PC-3 (cell line): ENCODE data around the gene KCP. TPM values are rescaled to one million over a fixed set of nuclear protein-coding genes. Genes with fewer than 3 reads are reported as not detected.

Experiments used
- ATAC-seq: fragments of 200-7000 bp; cut with Tn5 transposase; 2 replicates; pipeline ENCODE4 v1.9.1; 2020; ENCODE audit warnings: mild to moderate bottlenecking, moderate library complexity
- BruUV-seq: library from RNA; stranded (reverse); fragments of 400-500 nt; replicated peaks from 2 replicates; lab custom pipeline; 2021; lab: Mats Ljungman, UMichigan
- CTCF ChIA-PET: fragments of 300-600 bp; sonication (Branson Sonifier 250); formaldehyde crosslinking; loops from one replicate; lab custom pipeline; 2022; ENCODE audit warnings: antibody characterized with exemption; lab: Charles Lee
- POLR2A ChIA-PET: fragments of 300-600 bp; sonication (Branson Sonifier 250); formaldehyde crosslinking; loops from one replicate; lab custom pipeline; 2022; ENCODE audit warnings: antibody characterized with exemption; ENCODE audit not compliant: unreplicated experiment; lab: Charles Lee
- DNase-seq: peaks from one replicate; pipeline ENCODE4 v3.0.0-alpha.2; 2015
- H2AFZ ChIP-seq: fragments of 300-600 bp; sonication (generic); 2 replicates; pipeline ENCODE4 v1.6.0; 2016; ENCODE audit warnings: antibody characterized with exemption, low read length
- H3F3A ChIP-seq: fragments of 300-600 bp; sonication (generic); one replicate; pipeline ENCODE4 v1.6.0; 2017; ENCODE audit warnings: antibody characterized with exemption, low read length, control low read depth, mild to moderate bottlenecking; ENCODE audit not compliant: unreplicated experiment
- H3K27ac ChIP-seq: fragments of 300-600 bp; sonication (generic); 2 replicates; pipeline ENCODE4 v1.5.1; 2016; ENCODE audit warnings: mild to moderate bottlenecking, low read length
- H3K27me3 ChIP-seq: fragments of 300-600 bp; sonication (generic); 2 replicates; pipeline ENCODE4 v1.6.1; 2016; ENCODE audit warnings: low read length, mixed read lengths
- H3K36me3 ChIP-seq: fragments of 300-600 bp; sonication (generic); 2 replicates; pipeline ENCODE4 v1.6.1; 2016; ENCODE audit warnings: low read depth, mixed run types, low read length, mixed read lengths
- H3K4me1 ChIP-seq: fragments of 300-600 bp; sonication (generic); 2 replicates; pipeline ENCODE4 v1.5.1; 2016; ENCODE audit warnings: low read length; ENCODE audit not compliant: insufficient read depth
- H3K4me2 ChIP-seq: fragments of 300-600 bp; sonication (generic); 2 replicates; pipeline ENCODE4 v1.6.0; 2016; ENCODE audit warnings: low read length
- H3K4me3 ChIP-seq: fragments of 300-600 bp; sonication (generic); 2 replicates; pipeline ENCODE4 v1.5.1; 2016; ENCODE audit warnings: mild to moderate bottlenecking, low read length, mixed read lengths
- H3K79me2 ChIP-seq: fragments of 300-600 bp; sonication (generic); 2 replicates; pipeline ENCODE4 v1.6.1; 2017; ENCODE audit warnings: low read length, mixed read lengths
- H3K9ac ChIP-seq: fragments of 300-600 bp; sonication (generic); 2 replicates; pipeline ENCODE4 v1.6.0; 2016; ENCODE audit warnings: mild to moderate bottlenecking, low read length
- H3K9me2 ChIP-seq: fragments of 300-600 bp; sonication (generic); replicated peaks from 2 replicates; pipeline ENCODE4 v1.6.1; 2016; ENCODE audit warnings: mixed run types, low read length, mixed read lengths
- H3K9me3 ChIP-seq: fragments of 300-600 bp; sonication (generic); 2 replicates; pipeline ENCODE4 v1.6.1; 2016; ENCODE audit warnings: low read length, mixed read lengths
- H4K20me1 ChIP-seq: fragments of 300-600 bp; sonication (generic); 2 replicates; pipeline ENCODE4 v1.6.1; 2016; ENCODE audit warnings: low read length, mixed read lengths
- EZH2 ChIP-seq: fragments of 300-600 bp; sonication (generic); IDR thresholded peaks from one replicate; pipeline ENCODE4 v1.6.1; 2017; ENCODE audit warnings: antibody characterized with exemption, mild to moderate bottlenecking, low read length; ENCODE audit not compliant: unreplicated experiment
- EZH2phosphoT487 ChIP-seq: fragments of 300-600 bp; sonication (generic); IDR thresholded peaks from 2 replicates; pipeline ENCODE4 v1.6.1; 2018; ENCODE audit warnings: mild to moderate bottlenecking, antibody characterized with exemption, low read length, borderline replicate concordance
- intact Hi-C: fragments of 100-400 bp; cut with micrococcal nuclease; formaldehyde crosslinking; loops from 2 replicates; pipeline ENCODE4 v1.9.0; 2023
- total RNA-seq: library from RNA; depleted of rRNA; stranded (reverse); fragments of >200 nt; gene quantifications from 2 replicates; pipeline ENCODE4 v1.2.3, GENCODE V29; 2014
- TF ChIP-seq, protein P1 (sequence below): fragments of 300-600 bp; sonication (generic); conservative IDR thresholded peaks from 2 replicates; pipeline ENCODE4 v1.5.1; 2017; ENCODE audit warnings: antibody characterized with exemption, low read depth, mild to moderate bottlenecking, low read length

Gene KCP
- total RNA-seq, 1 experiment from 2014 or later: 3.2 TPM

DNA sequence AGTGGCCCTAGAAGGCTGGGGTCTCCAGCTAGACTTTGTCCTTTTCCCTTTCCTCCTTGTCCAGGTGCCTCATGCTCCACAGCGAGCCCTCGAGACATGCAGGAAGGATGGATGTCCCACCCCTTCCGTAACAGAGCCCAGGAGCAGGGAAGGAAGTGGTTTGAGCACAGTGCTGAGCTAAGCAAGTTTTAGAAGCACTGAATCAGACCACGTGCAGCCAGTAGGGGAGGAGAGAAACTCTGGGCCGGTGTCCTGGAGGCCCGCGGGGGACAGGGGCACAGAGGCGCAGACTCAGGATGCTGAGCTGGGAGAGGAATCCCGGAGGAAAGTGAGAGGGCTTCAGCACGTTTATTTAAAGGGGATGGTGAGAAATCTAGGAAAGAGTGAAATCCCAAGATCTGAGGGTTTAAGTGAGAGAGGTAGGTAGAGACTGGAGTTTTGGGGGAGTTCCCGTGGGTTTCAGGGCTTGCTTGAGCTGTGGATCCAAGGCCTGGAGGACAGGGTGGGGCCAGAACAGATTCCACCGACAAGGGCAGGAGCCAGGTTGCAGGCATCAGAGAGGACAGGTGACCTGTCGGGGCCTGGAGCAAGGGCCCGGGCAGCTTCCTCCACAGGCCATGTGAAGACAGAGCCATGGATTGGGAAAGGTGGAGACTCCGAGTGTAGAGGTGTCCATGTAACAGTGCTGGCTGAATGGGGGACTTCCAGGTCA is 22.8 kb upstream of the KCP start:
- ATAC-seq: no peak

DNA sequence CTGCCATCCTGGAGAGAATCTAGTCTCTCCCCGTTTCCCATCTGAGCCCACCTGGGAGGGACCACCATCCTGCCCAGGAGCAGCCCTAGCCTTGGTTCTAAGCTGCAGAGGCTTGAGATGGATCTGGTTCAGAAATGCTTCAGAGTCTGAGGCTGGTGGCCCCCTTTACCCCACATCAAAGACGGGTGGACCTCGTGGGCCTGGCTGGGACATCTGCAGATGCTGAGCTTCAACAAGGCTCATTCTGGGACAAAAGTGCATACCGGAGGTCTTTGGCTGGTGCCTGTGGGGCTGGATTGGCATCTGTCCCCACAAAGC is 22.3 kb upstream of the KCP start:
- Histone ChIP-seq H3K4me3 (no peak overlapping the region), H2AFZ (no peak overlapping the region)
- CTCF ChIA-PET: no interaction called here

More for the DNA sequence above, 22.8 kb upstream of the KCP start:
- intact Hi-C loops: no loop called here
- no peaks in the 10 kb centered on the region for H3K79me2 ChIP-seq
- H3K27me3 ChIP-seq: no peaks in the 10 kb centered on the region
- H3K4me2 ChIP-seq: no peak overlapping the region
- no peaks in the 10 kb centered on the region for H3K36me3 ChIP-seq
- no peak overlapping the region for H3K27ac ChIP-seq
- H3K4me3 ChIP-seq: no peak overlapping the region
- no peaks in the 10 kb centered on the region for H3K4me1 ChIP-seq
- no peaks in the 10 kb centered on the region for H4K20me1 ChIP-seq
- POLR2A ChIA-PET: no interaction called here
- TF ChIP-seq EZH2 (no peak), EZH2phosphoT487 (no peak)
- TF ChIP-seq, protein P1, sequence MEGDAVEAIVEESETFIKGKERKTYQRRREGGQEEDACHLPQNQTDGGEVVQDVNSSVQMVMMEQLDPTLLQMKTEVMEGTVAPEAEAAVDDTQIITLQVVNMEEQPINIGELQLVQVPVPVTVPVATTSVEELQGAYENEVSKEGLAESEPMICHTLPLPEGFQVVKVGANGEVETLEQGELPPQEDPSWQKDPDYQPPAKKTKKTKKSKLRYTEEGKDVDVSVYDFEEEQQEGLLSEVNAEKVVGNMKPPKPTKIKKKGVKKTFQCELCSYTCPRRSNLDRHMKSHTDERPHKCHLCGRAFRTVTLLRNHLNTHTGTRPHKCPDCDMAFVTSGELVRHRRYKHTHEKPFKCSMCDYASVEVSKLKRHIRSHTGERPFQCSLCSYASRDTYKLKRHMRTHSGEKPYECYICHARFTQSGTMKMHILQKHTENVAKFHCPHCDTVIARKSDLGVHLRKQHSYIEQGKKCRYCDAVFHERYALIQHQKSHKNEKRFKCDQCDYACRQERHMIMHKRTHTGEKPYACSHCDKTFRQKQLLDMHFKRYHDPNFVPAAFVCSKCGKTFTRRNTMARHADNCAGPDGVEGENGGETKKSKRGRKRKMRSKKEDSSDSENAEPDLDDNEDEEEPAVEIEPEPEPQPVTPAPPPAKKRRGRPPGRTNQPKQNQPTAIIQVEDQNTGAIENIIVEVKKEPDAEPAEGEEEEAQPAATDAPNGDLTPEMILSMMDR: no peak
- BruUV-seq: no TSS peak
- no peaks in the 10 kb centered on the region for H3K9me2 ChIP-seq
- CTCF ChIA-PET: no interaction called here
- no peak overlapping the region for H3K9ac ChIP-seq
- no peak overlapping the region for H2AFZ ChIP-seq
- no peak for DNase-seq
- no peaks in the 10 kb centered on the region for H3F3A ChIP-seq
- H3K9me3 ChIP-seq: no peaks in the 10 kb centered on the region

More for the DNA sequence above, 22.3 kb upstream of the KCP start:
- POLR2A ChIA-PET: no interaction called here
- Histone ChIP-seq H3K27ac (no peak overlapping the region), H3K4me2 (no peak overlapping the region), H4K20me1 (no peaks in the 10 kb centered on the region), H3F3A (no peaks in the 10 kb centered on the region), H3K9me2 (no peaks in the 10 kb centered on the region), H3K36me3 (no peaks in the 10 kb centered on the region), H3K9me3 (no peaks in the 10 kb centered on the region), H3K4me1 (no peaks in the 10 kb centered on the region), H3K9ac (no peak overlapping the region), H3K79me2 (no peaks in the 10 kb centered on the region), H3K27me3 (no peaks in the 10 kb centered on the region)
- no peak for TF ChIP-seq EZH2phosphoT487
- no peak for TF ChIP-seq EZH2
- TF ChIP-seq, protein P1: no peak
- intact Hi-C loops: no loop called here
- BruUV-seq: no TSS peak
- no peak for DNase-seq
- no peak for ATAC-seq
